ENCODE results near the gene VPS45. TPM values are rescaled to one million over a fixed set of nuclear protein-coding genes. Genes with fewer than 3 reads are reported as not detected.

VPS45 gene
- total RNA-seq, 4 donors from 2014 or later = 27.7 to 30.9 (median 29.3) TPM

DNA sequence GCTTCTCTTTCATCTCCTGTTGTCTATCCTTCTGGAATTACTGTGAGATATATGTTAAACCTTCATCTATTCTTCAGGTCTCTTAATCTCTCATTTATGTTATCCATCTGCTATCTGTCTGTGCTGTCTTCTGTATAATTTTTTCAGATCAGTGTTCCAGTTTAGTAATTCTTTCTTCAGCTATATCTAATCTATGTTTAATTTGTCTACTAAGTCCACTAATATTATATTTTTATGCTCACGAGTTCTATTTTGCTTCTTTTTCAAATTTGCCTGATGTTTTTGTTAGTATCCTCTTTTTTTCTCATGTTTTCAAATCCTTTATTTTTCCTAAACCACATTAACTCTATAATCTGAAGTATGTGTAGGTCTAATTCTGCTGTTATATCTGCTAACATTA is 47.5 kb downstream of the VPS45 start:
- intact Hi-C loops (cut with DNase I; ENCODE audit: low total_unique reads) = no loop called here
- DNase-seq (ENCODE audit: low spot score in 2 of 2) = no peak
- no peak overlapping the region for H3K4me3 ChIP-seq (ENCODE audit: low read depth, poor library complexity, severe bottlenecking)
- WGBS, 2 donors = 100% methylated on average over 1 of the region's 1 CpG
- TF ChIP-seq, protein P1, sequence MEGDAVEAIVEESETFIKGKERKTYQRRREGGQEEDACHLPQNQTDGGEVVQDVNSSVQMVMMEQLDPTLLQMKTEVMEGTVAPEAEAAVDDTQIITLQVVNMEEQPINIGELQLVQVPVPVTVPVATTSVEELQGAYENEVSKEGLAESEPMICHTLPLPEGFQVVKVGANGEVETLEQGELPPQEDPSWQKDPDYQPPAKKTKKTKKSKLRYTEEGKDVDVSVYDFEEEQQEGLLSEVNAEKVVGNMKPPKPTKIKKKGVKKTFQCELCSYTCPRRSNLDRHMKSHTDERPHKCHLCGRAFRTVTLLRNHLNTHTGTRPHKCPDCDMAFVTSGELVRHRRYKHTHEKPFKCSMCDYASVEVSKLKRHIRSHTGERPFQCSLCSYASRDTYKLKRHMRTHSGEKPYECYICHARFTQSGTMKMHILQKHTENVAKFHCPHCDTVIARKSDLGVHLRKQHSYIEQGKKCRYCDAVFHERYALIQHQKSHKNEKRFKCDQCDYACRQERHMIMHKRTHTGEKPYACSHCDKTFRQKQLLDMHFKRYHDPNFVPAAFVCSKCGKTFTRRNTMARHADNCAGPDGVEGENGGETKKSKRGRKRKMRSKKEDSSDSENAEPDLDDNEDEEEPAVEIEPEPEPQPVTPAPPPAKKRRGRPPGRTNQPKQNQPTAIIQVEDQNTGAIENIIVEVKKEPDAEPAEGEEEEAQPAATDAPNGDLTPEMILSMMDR (IDR thresholded peaks at IDR 0.05) = no peak
- no peak for TF ChIP-seq POLR2A (IDR thresholded peaks at IDR 0.05)

DNA sequence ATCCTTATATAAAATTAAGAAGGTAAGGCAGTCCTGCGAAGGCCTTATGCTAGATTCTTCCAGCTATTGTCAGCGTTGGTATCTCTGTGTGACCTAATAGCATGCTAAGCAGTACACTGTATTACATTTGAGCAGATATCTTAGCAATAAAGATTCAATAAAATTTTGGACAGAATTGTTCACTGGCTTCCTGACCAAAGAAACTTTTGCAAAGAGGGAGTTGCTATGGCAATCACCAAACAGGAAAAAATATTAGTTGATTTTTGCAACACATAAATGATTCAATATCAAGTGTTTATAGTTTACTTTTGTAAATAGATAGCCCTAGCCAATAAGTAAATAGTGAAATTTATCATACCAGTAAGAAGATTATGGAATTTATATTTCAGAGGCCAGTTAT is 51.1 kb downstream of the VPS45 start:
- no peak for DNase-seq (ENCODE audit: low spot score in 2 of 2)
- H3K4me3 ChIP-seq (ENCODE audit: low read depth, poor library complexity, severe bottlenecking) = no peak overlapping the region
- TF ChIP-seq POLR2A (IDR thresholded peaks at IDR 0.05) = no peak
- TF ChIP-seq, protein P1 (IDR thresholded peaks at IDR 0.05) = no peak
- intact Hi-C loops (cut with DNase I; ENCODE audit: low total_unique reads) = no loop called here
- WGBS, 2 donors = 72 to 74% methylated on average over 2 of the region's 2 CpGs

- H3K4me3 ChIP-seq (ENCODE audit: low read depth, poor library complexity, severe bottlenecking) = no peak overlapping the region
- DNase-seq (ENCODE audit: low spot score in 2 of 2) = no peak
- intact Hi-C loops (cut with DNase I; ENCODE audit: low total_unique reads) = no loop called here
- no peak for TF ChIP-seq POLR2A (IDR thresholded peaks at IDR 0.05)
- TF ChIP-seq, protein P1 (IDR thresholded peaks at IDR 0.05) = no peak
- 33 to 41% methylated on average over 1 of the region's 1 CpG for WGBS, 2 donors
These were observed 53.8 kb downstream of the VPS45 start for GRCh38 chr1:150121236-150121862.

- DNase-seq (ENCODE audit: low spot score in 2 of 2) = no peak
- H3K4me3 ChIP-seq (ENCODE audit: low read depth, poor library complexity, severe bottlenecking) = no peak overlapping the region
- no peak for TF ChIP-seq POLR2A (IDR thresholded peaks at IDR 0.05)
- TF ChIP-seq, protein P1 (IDR thresholded peaks at IDR 0.05) = no peak
- 89 to 90% methylated on average over 2 of the region's 2 CpGs for WGBS, 2 donors
- intact Hi-C loops (cut with DNase I; ENCODE audit: low total_unique reads) = no loop called here
These were observed 59.2 kb downstream of the VPS45 start for GRCh38 chr1:150126811-150127210.

DNA sequence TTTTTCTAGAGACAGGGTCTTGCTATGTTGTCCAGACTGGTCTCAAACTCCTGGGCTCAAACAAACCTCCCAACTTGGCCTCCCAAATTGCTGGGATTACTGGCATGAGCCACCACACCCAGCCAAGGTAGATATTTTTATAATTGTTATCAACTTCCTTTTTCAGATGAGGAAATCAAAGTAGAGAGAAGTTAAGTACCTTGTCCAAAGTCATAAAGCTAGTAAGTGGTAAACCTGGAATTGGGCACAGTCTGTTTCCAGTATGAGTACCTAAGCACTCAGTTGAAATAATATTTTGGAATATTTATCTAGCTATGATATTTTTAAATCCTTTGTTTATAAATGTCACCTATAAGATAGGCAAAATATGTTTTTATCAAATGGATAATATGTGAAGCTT is 59.9 kb downstream of the VPS45 start:
- TF ChIP-seq, protein P1 (IDR thresholded peaks at IDR 0.05) = no peak
- TF ChIP-seq POLR2A (IDR thresholded peaks at IDR 0.05) = no peak
- intact Hi-C loops (cut with DNase I; ENCODE audit: low total_unique reads) = no loop called here
- H3K4me3 ChIP-seq (ENCODE audit: low read depth, poor library complexity, severe bottlenecking) = no peak overlapping the region
- no peak for DNase-seq (ENCODE audit: low spot score in 2 of 2)

DNA sequence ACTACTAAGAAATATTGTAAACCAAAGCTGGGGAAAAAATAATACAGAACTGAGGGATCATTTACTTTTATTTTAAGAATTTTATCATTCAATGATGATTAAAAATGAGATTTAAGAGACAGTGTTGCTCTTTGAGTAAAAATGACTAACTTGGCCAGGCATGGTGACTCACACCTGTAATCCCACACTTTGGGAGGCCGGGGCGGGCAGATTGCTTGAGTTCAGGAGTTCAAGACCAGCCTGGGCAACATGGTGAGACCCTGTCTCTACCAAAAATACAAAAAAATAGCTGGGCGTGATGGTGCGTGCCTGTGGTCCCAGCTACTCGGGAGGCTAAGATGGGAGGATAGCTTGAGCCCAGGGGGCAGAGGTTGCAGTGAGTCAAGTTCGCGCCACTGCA is 60.3 kb downstream of the VPS45 start:
- intact Hi-C loops (cut with DNase I; ENCODE audit: low total_unique reads) = no loop called here
- TF ChIP-seq, protein P1 (IDR thresholded peaks at IDR 0.05) = no peak
- TF ChIP-seq POLR2A (IDR thresholded peaks at IDR 0.05) = no peak
- no peak for DNase-seq (ENCODE audit: low spot score in 2 of 2)
- H3K4me3 ChIP-seq (ENCODE audit: low read depth, poor library complexity, severe bottlenecking) = no peak overlapping the region
- 95% methylated on average over 7 of the region's 7 CpGs for WGBS, 2 donors

Measured in lower leg skin (tissue), 4 donors.